H9 (cell line): ENCODE measurements around the gene CLN3. TPM values are rescaled to one million over a fixed set of nuclear protein-coding genes. Genes with fewer than 3 reads are reported as not detected.

Source experiments
- DNase-seq: peaks from one replicate; pipeline ENCODE4 v3.0.0-alpha.2; 2017
- H2AFZ ChIP-seq: one replicate; pipeline ENCODE4 v1.6.1; 2013; ENCODE audit warnings: mild to moderate bottlenecking, low read length, control low read depth, moderate library complexity
- H2AK5ac ChIP-seq: 2 replicates; pipeline ENCODE4 v1.6.1; 2013; ENCODE audit warnings: low read length, control low read depth, mixed read lengths; ENCODE audit not compliant: insufficient read length
- H2BK120ac ChIP-seq: one replicate; pipeline ENCODE4 v1.6.1; 2013; ENCODE audit warnings: low read depth, mild to moderate bottlenecking, low read length, control low read depth, inconsistent platforms; ENCODE audit not compliant: poor library complexity, severe bottlenecking
- H2BK12ac ChIP-seq: 2 replicates; pipeline ENCODE4 v1.6.1; 2013; ENCODE audit warnings: low read length, control low read depth, mixed read lengths, low read depth; ENCODE audit not compliant: insufficient read length
- H2BK15ac ChIP-seq: 2 replicates; pipeline ENCODE4 v1.6.1; 2013; ENCODE audit warnings: low read depth, low read length, control low read depth
- H2BK20ac ChIP-seq: one replicate; pipeline ENCODE4 v1.6.1; 2013; ENCODE audit warnings: low read depth, mild to moderate bottlenecking, low read length, control low read depth, inconsistent platforms; ENCODE audit not compliant: poor library complexity, severe bottlenecking
- H2BK5ac ChIP-seq: 2 replicates; pipeline ENCODE4 v1.6.1; 2013; ENCODE audit warnings: low read length, control low read depth, mixed read lengths; ENCODE audit not compliant: insufficient read length
- H3K14ac ChIP-seq: 2 replicates; pipeline ENCODE4 v1.6.1; 2013; ENCODE audit warnings: low read length, control low read depth; ENCODE audit not compliant: insufficient read depth
- H3K18ac ChIP-seq: 2 replicates; pipeline ENCODE4 v1.6.1; 2013; ENCODE audit warnings: low read depth, mild to moderate bottlenecking, mixed read lengths, low read length, control low read depth; ENCODE audit not compliant: insufficient read length
- H3K23ac ChIP-seq: 2 replicates; pipeline ENCODE4 v1.6.1; 2013; ENCODE audit warnings: low read length, control low read depth, mixed read lengths, low read depth; ENCODE audit not compliant: insufficient read length
- H3K23me2 ChIP-seq: 2 replicates; pipeline ENCODE4 v1.6.1; 2013; ENCODE audit warnings: low read depth, mild to moderate bottlenecking, mixed read lengths, low read length, control low read depth; ENCODE audit not compliant: insufficient read length, poor library complexity, severe bottlenecking
- H3K27ac ChIP-seq: 2 replicates; pipeline ENCODE4 v1.5.1; 2013; ENCODE audit warnings: low read length, control low read depth, mixed read lengths, low read depth; ENCODE audit not compliant: insufficient read length
- H3K27me3 ChIP-seq: 2 replicates; pipeline ENCODE4 v1.6.1; 2013; ENCODE audit warnings: low read length, control low read depth, inconsistent platforms; ENCODE audit not compliant: insufficient read depth
- H3K4ac ChIP-seq: 2 replicates; pipeline ENCODE4 v1.6.1; 2013; ENCODE audit warnings: low read depth, mild to moderate bottlenecking, control low read depth, inconsistent platforms, low read length, moderate library complexity
- H3K4me1 ChIP-seq: 2 replicates; pipeline ENCODE4 v1.6.1; 2013; ENCODE audit warnings: low read length, control low read depth, inconsistent platforms; ENCODE audit not compliant: insufficient read depth
- H3K4me2 ChIP-seq: 2 replicates; pipeline ENCODE4 v1.6.1; 2013; ENCODE audit warnings: low read length, control low read depth, mixed read lengths; ENCODE audit not compliant: insufficient read length, insufficient read depth
- H3K56ac ChIP-seq: 2 replicates; pipeline ENCODE4 v1.6.1; 2013; ENCODE audit warnings: low read depth, mild to moderate bottlenecking, mixed read lengths, low read length, control low read depth; ENCODE audit not compliant: insufficient read length
- H3K79me1 ChIP-seq: 2 replicates; pipeline ENCODE4 v1.6.1; 2013; ENCODE audit warnings: low read depth, mild to moderate bottlenecking, moderate library complexity, low read length, control low read depth, inconsistent platforms; ENCODE audit not compliant: insufficient read depth, poor library complexity, severe bottlenecking
- H3K79me2 ChIP-seq: 2 replicates; pipeline ENCODE4 v1.6.1; 2013; ENCODE audit warnings: low read length, control low read depth, inconsistent platforms; ENCODE audit not compliant: insufficient read depth
- H3K9ac ChIP-seq: 2 replicates; pipeline ENCODE4 v1.6.1; 2013; ENCODE audit warnings: low read length, control low read depth, mixed read lengths; ENCODE audit not compliant: insufficient read length; ENCODE audit errors: extremely low read depth
- H3K9me3 ChIP-seq: one replicate; pipeline ENCODE4 v1.6.1; 2013; ENCODE audit warnings: low read depth, low read length, inconsistent platforms; ENCODE audit not compliant: control insufficient read depth
- H3T11ph ChIP-seq: one replicate; pipeline ENCODE4 v1.6.1; 2013; ENCODE audit warnings: mild to moderate bottlenecking, low read length, control low read depth, inconsistent platforms
- H4K20me1 ChIP-seq: one replicate; pipeline ENCODE4 v1.6.1; 2013; ENCODE audit not compliant: control insufficient read depth, insufficient read length, insufficient read depth
- H4K5ac ChIP-seq: 2 replicates; pipeline ENCODE4 v1.6.1; 2013; ENCODE audit warnings: low read depth, mild to moderate bottlenecking, mixed read lengths, low read length, control low read depth; ENCODE audit not compliant: insufficient read length
- H4K8ac ChIP-seq: replicated peaks from 2 replicates; pipeline ENCODE4 v1.6.1; 2013; ENCODE audit warnings: low read length, control low read depth, mixed read lengths, low read depth; ENCODE audit not compliant: insufficient read length
- H4K91ac ChIP-seq: 2 replicates; pipeline ENCODE4 v1.6.1; 2013; ENCODE audit warnings: low read depth, mild to moderate bottlenecking, moderate library complexity, mixed read lengths, low read length, control low read depth; ENCODE audit not compliant: insufficient read length
- H3K27ac Mint-ChIP-seq, 3 experiments: 2 replicates in 2 of 3; 3 replicates in 1 of 3; pipeline ENCODE4 v1.8.0; 2020 to 2021; ENCODE audit warnings: mixed read lengths in 3 of 3, mild to moderate bottlenecking in 1 of 3, moderate library complexity in 1 of 3
- H3K27me3 Mint-ChIP-seq: 2 replicates; pipeline ENCODE4 v1.8.0; 2021; ENCODE audit warnings: low read depth, mild to moderate bottlenecking, moderate library complexity, mixed read lengths
- H3K36me3 Mint-ChIP-seq, 3 experiments: 2 replicates in 2 of 3; 3 replicates in 1 of 3; pipeline ENCODE4 v1.8.0; 2020 to 2021; ENCODE audit warnings: low read depth in 3 of 3, mixed read lengths in 3 of 3; ENCODE audit not compliant: insufficient read depth in 1 of 3
- H3K4me1 Mint-ChIP-seq, 2 experiments: 2 replicates each; pipeline ENCODE4 v1.8.0; 2020; ENCODE audit warnings: mixed read lengths in 2 of 2
- H3K4me3 Mint-ChIP-seq, 2 experiments: 2 replicates in 1 of 2; 3 replicates in 1 of 2; pipeline ENCODE4 v1.8.0; 2020 to 2021; ENCODE audit warnings: mild to moderate bottlenecking in 2 of 2, mixed read lengths in 2 of 2, moderate library complexity in 1 of 2
- H3K9me3 Mint-ChIP-seq, 2 experiments: 2 replicates in 1 of 2; 3 replicates in 1 of 2; pipeline ENCODE4 v1.8.0; 2020; ENCODE audit warnings: mild to moderate bottlenecking in 2 of 2, mixed read lengths in 2 of 2, moderate library complexity in 1 of 2
- WGBS: extraction: QIAGEN DNeasy Blood & Tissue Kit; methylation state at CpG from one replicate; pipeline ENCODE4 v1.1.7; 2013; ENCODE audit warnings: missing lambda C conversion rate, low lambda C conversion rate, mixed read lengths; ENCODE audit not compliant: insufficient read length; ENCODE audit errors: extremely low coverage; 5-methylcytosine and 5-hydroxymethylcytosine counted together
- total RNA-seq: library from RNA; stranded (reverse); gene quantifications from 2 replicates; pipeline ENCODE4 v1.2.1, GENCODE V29; 2021
- TF ChIP-seq, protein P1 (sequence below): fragments of 200-600 bp; sonication (generic); conservative IDR thresholded peaks from 3 replicates; pipeline ENCODE4 v1.8.0; 2021; ENCODE audit warnings: antibody characterized with exemption, mild to moderate bottlenecking

CLN3 gene
- total RNA-seq, 1 experiment from 2014 or later, result 21.4 TPM

DNA sequence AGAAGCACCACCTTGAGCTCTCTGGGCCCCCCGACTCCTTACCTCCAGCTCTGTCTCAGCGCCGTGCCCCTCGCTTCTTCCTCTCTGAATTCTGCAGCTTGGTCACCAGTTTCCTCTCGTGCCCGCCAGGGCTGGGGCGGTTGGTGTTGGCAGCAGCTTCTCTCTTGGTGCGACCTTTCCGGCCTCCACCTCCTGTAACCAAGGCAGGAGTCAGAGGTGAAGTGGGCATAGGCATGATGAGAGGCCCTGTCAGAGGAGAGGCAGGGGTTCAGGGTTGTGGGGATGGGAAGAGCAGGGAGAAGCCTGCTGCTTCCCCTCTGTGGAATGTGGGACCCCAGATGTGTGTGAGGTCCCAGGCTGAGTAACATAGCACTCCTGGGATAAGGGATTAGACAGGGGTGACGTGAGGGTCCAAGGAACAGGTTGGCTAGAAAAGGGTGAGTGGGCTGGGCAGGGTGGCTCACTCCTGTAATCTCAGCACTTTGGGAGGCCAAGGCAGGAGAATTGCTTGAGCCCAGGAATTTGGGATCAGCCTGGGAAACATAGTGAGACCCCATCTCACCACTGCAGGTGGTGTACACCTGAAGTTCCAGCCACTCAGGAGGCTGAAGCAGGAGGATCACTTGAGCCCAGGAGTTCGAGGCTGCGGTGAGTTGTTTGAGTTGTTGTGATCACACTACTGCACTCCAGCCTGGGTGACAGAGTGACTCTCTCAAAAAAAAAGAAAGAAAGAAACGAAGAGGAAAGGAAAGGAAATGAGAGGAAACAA, 46.3 kb upstream of the CLN3 start:
- no peak overlapping the region for H4K8ac ChIP-seq
- H3K18ac ChIP-seq, result no peak overlapping the region
- TF ChIP-seq, protein P1, sequence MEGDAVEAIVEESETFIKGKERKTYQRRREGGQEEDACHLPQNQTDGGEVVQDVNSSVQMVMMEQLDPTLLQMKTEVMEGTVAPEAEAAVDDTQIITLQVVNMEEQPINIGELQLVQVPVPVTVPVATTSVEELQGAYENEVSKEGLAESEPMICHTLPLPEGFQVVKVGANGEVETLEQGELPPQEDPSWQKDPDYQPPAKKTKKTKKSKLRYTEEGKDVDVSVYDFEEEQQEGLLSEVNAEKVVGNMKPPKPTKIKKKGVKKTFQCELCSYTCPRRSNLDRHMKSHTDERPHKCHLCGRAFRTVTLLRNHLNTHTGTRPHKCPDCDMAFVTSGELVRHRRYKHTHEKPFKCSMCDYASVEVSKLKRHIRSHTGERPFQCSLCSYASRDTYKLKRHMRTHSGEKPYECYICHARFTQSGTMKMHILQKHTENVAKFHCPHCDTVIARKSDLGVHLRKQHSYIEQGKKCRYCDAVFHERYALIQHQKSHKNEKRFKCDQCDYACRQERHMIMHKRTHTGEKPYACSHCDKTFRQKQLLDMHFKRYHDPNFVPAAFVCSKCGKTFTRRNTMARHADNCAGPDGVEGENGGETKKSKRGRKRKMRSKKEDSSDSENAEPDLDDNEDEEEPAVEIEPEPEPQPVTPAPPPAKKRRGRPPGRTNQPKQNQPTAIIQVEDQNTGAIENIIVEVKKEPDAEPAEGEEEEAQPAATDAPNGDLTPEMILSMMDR, result no peak
- peaks cover 0 to 4% of the 10 kb centered on the region in 2 experiments; a peak in 3 of 4 replicates for H3K4me1 Mint-ChIP-seq
- no peak overlapping the region for H2AFZ ChIP-seq
- H3T11ph ChIP-seq, result no peak overlapping the region
- H2BK20ac ChIP-seq, result no peak overlapping the region
- DNase-seq, result no peak
- no peak overlapping the region for H2BK15ac ChIP-seq
- H3K23me2 ChIP-seq, result no peaks in the 10 kb centered on the region
- no peak overlapping the region for H2AK5ac ChIP-seq
- no peak overlapping the region; the same call in 1 of the 2 replicates for H3K14ac ChIP-seq
- H3K79me2 ChIP-seq, result no peaks in the 10 kb centered on the region
- H2BK120ac ChIP-seq, result no peak overlapping the region
- no peaks in the 10 kb centered on the region for H3K9me3 ChIP-seq
- no peaks in the 10 kb centered on the region for H3K79me1 ChIP-seq
- no CpG with 5 or more reads among the region's 13 CpGs for WGBS
- H4K5ac ChIP-seq, result no peak overlapping the region
- no peak overlapping the region for H2BK12ac ChIP-seq
- H3K4me1 ChIP-seq, result no peaks in the 10 kb centered on the region
- no peak overlapping the region; the same call in 1 of the 2 replicates for H3K4ac ChIP-seq
- no peaks in the 10 kb centered on the region for H4K20me1 ChIP-seq
- H3K4me2 ChIP-seq, result no peak overlapping the region
- H3K4me3 Mint-ChIP-seq, result no peak overlapping the region
- no peak overlapping the region for H3K56ac ChIP-seq
- H3K36me3 Mint-ChIP-seq, result no peaks in the 10 kb centered on the region; a peak in 1 of 7 replicates
- H3K27ac ChIP-seq, result no peak overlapping the region
- no peak overlapping the region for H4K91ac ChIP-seq
- H3K27me3 Mint-ChIP-seq, result peaks cover 5% of the 10 kb centered on the region
- no peak overlapping the region for H3K23ac ChIP-seq
- peak overlapping the region in 2 of 3 experiments; percentile 47 to 79; a peak in 3 of 7 replicates for H3K27ac Mint-ChIP-seq
- H3K9ac ChIP-seq, result no peak overlapping the region
- no peaks in the 10 kb centered on the region for H3K27me3 ChIP-seq
- no peaks in the 10 kb centered on the region; a peak in 1 of 5 replicates for H3K9me3 Mint-ChIP-seq
- H2BK5ac ChIP-seq, result no peak overlapping the region
